Loucy (cell line): ENCODE results near the gene NBEAL2.

Experiments used
- CTCF ChIP-seq: fragments of 200-600 bp; sonication (generic); conservative IDR thresholded peaks from 2 replicates; pipeline ENCODE4 v1.5.1; 2014; ENCODE audit warnings: mild to moderate bottlenecking, antibody characterized with exemption, low read length
- EZH2phosphoT487 ChIP-seq: fragments of 200-600 bp; IDR thresholded peaks from 2 replicates; pipeline ENCODE4 v1.6.1; 2018; ENCODE audit warnings: antibody characterized with exemption, mild to moderate bottlenecking, moderate library complexity, borderline replicate concordance

- TF ChIP-seq CTCF = no peak
- TF ChIP-seq EZH2phosphoT487 = no peak
These were observed 46.2 kb upstream of the NBEAL2 start for GRCh38 chr3:46933261-46933660.
